MM.1S (cell line): ENCODE measurements around the gene PRPF38A.

Source experiments
- CTCF ChIP-seq: fragments of 300-600 bp; sonication (generic); IDR thresholded peaks from 2 replicates; pipeline ENCODE4 v1.5.1; 2016; ENCODE audit warnings: antibody characterized with exemption, low read length, mixed read lengths
- EZH2phosphoT487 ChIP-seq: fragments of 300-600 bp; sonication (generic); IDR thresholded peaks from 2 replicates; pipeline ENCODE4 v1.6.1; 2018; ENCODE audit warnings: antibody characterized with exemption, low read length

- TF ChIP-seq CTCF = no peak
- TF ChIP-seq EZH2phosphoT487 = no peak
Observed at GRCh38 chr1:52423055-52423454, 18.7 kb downstream of the PRPF38A start.
